Measurements from ENCODE around the gene RETN.
A peak's percentile ranks its signal among the peaks of the same experiment; 100 is the strongest.

Gene RETN

DNA sequence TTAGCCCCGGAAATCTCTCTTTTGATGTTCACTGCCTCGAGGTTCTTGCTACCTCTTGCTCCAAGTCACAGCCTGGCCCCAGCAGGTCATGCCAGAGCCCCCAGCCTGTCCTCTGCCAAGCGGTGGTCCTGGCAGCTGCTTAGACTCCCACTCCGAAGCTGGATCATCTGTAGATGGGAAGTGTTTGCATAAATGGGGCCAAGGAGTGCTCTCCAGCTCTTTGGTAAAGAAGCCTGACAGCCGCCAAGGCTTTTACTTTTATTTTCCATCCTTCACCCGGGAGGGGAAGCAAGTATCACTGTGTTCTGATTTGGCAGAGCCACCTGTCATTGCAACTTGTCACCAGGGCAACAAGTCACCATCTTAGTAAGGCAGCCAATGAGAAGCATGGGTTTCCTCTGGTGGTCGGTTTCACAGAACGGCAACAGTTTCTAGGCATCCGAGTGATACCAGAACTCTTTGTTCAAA, 10.6 kb upstream of the RETN start:
- DNase-seq (ENCODE audit: low spot score): peak; percentile 58

DNA sequence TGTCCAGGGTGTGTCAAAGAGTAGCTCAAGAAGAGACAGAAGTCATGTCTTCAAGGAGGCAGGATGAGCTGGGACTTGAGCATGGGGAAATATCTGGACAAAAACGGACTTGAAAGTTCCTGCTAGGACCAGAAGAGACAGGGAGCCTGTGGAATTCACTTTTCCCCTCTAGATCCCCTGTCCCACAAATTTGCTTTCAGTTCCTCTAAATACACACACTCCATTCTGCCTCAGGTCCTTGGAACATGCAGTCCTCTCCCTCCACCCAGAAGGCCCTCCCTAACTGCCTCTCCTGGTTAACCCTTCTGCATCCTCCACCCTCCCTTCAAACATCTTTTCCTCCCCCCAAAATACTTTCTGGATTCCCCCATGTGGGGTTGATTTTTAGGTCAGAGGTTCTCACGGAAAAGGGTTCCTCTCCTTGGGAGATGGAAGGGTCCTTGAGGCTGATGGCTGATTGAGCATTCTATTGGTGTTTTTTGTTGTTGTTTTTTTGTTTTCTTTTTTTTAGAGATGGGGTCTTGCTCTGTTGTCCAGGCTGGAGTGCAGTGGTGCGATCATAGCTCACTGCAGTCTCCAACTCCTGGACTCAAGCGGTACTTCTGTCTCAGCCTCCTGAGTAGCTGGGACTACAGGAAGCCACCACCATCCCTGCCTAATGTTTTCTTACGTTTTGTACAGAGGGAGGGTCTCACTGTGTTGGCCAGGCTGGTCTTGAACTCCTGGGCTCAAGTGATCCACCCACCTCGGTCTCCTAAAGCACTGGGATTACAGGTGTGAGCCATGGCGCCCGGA, 6.9 kb upstream of the RETN start:
- no peak for DNase-seq (ENCODE audit: low spot score)

DNA sequence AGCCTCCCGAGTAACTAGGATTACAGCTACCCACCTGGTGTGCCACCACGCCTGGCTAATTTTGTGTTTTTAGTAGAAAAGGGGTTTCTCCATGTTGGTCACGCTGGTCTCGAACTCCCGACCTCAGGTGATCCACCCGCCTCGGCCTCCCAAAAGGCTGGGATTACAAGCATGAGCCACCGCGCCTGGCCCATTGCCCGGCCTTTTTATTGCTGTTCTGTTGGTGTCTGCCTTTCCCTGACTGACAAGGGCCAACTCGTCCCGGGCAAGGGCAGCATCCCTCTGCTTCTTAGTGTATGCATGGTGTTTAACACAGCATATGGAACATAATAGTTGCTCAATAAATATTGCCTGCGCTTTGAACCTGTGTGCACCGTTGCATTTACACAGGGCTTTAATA, 6.2 kb upstream of the RETN start:
- no peak for DNase-seq (ENCODE audit: low spot score)

DNA sequence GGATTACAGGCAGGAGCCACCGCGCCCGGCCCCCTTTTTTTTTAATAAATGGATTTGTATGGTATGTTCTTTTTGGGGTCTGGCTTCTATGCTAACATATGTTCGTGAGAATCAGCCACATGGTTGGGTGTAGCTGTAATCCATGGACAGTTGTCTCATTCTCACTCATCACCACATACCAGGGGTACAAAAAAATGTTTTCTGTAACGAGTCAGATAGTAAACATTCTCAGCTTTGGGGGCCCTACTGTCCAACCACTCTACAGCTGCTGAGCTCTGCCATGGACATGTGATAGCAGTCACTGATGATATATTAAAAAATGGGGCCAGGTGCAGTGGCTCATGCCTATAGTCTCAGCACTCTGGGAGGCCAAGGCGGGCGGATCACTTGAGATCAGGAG, 5.1 kb upstream of the RETN start:
- no peak for DNase-seq (ENCODE audit: low spot score)

DNA sequence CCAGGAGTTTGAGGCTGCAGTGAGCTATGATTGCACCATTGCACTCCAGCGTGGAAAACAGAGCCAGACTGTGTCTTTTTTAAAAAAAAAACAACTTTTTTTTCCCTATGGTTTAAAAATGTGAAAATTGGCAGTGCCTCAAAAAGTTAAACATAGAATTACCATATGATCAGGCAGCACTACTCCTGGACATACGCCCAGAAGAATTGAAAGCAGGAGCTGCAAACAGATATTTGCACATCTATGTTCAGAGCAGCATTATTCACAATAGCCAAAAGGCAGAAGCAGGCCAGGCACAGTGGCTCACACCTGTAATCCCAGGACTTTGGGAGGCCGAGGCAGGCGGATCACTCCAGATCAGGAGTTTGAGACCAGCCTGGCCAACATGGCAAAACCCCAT, 3.8 kb upstream of the RETN start:
- DNase-seq (ENCODE audit: low spot score): no peak

DNA sequence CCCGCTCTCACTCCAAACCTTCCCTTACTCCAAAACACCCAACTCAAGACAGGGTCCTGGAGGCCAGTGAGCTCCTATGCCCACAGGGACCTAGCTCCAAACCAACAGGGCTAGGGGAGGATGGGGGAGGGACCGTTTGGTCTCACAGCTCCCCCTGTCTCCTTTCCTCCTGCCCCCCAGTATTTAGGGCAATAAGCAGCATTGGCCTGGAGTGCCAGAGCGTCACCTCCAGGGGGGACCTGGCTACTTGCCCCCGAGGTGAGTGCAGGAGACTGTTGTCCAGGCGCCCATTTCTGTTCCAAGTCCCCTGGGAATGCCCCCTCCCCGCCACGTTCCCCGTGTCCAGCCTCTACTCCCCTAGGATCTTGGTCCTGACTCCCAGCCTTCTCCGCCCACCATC, 792 bp downstream of the RETN start:
- DNase-seq (ENCODE audit: low spot score): no peak

DNA sequence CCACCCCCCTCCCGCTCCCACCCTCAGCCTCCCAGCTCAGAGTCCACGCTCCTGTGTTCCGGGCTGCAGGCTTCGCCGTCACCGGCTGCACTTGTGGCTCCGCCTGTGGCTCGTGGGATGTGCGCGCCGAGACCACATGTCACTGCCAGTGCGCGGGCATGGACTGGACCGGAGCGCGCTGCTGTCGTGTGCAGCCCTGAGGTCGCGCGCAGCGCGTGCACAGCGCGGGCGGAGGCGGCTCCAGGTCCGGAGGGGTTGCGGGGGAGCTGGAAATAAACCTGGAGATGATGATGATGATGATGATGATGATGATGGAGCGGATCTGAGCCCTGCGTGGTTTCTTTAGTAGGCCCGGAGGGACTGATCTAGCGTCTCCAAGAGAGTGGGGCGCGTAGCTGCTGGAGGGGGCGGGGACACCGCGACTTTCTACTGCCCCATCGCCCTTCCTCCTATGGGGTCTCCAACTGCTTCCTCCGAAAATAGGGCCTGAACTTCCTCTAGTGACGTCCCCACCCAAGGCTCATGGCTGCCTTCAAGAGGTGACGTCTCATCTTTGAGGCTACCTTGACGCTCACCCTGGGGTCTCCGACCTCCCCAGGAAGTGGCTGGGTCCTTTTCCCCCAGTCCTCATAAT, 1.4 kb downstream of the RETN start:
- no peak for DNase-seq (ENCODE audit: low spot score)

DNA sequence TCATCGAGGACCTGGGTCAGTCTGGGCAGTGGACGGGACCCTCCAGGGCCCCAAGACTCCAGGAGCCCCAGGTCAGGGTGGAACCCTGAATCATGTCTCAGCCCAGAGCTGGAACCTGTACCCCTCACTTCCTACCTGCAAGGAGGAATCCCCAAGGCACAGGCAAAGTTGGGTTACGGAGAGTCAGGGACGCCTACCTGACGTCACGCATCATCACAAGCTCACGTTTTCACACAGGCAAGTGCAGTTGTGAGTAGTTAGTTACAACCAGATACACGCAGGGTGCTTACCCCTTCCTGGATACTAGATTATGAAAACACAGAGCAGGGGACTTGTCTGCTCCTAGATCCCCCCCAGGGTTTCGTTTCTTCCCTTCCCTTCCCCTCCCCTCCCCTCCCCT, 1.9 kb downstream of the RETN start:
- DNase-seq (ENCODE audit: low spot score): no peak

DNA sequence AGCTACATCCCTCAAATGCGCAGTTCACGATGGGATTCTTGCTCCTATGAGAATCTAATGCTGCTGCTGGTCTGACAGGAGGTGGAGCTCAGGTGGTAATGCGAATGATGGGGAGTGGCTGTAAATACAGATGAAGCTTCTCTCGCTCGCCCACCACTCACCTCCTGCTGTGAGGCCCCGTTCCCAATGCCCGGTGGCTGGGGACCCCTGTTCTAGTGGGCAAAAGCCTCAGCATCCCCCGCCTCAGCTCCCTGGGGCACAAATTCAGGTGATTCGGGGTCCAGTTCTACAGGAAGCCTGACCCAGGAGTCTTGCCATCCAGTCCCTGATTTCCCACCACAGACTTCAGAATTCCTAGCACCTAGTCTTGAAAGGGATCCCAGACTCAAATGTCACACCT, 3.7 kb downstream of the RETN start:
- no peak for DNase-seq (ENCODE audit: low spot score)

DNA sequence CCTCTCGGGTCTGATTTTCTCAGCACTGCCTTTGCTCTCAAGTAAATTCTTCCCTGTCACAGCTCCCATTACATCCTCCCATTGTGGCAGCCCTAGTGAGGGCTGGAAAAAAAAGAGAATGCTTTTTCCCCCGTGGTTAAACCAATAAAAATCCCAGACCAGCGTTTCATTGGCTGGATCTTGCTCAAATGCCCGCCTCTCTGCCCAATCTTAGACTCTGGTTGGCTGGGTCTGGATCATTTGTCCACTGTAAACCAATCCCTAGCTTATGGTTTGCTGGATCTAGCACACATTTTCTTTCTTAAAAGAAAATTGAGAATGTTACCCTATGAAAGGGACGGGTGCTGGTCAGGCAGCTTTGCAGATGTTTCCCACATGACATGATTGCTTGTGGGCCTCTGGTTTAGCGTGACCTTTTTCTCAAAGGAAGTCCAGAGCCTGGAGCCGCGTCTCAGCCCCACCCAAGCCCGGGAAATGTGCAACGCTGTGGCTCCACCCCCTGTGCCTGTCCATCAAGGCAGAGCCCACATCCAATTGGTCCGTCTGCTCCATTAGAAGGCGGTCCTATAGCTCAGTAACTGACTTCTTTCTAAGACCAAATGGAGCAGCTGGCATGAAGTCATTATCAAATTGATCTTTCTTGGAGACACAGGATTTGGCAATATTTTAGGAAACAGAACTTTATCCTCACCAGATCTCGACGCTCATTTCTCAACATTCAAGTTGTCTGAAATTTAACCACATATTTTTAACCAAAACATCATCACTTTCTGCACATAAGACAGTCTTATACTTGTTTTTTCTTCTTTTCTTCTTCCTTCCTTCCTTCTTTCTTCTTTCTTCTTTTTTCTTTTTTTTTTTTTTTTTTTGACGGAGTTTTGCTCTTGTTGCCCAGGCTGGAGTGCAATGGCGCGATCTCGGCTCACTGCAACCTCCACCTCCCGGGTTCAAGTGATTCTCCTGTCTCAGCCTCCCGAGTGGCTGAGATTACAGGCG, 5.5 kb downstream of the RETN start:
- DNase-seq (ENCODE audit: low spot score): no peak

DNA sequence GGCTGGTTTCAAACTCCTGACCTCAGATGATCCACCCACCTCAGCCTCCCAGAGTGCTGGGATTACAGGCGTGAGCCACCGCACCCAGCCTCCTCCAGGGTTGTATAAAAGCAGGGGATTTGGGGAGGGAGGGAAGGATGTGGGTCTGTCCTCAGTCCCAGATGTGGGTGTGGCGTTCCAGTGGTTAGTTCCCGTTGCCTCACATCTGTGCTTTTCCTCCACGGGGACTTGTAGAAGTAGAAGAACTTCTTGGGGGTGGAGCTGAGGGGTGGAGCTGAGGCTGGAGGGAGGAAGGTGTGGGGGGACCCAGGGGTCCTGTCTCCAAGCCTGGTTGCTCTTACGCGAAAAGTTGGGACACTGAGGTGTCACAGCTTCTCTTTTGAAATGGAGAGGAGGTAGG, 7.5 kb downstream of the RETN start:
- no peak for DNase-seq (ENCODE audit: low spot score)

DNA sequence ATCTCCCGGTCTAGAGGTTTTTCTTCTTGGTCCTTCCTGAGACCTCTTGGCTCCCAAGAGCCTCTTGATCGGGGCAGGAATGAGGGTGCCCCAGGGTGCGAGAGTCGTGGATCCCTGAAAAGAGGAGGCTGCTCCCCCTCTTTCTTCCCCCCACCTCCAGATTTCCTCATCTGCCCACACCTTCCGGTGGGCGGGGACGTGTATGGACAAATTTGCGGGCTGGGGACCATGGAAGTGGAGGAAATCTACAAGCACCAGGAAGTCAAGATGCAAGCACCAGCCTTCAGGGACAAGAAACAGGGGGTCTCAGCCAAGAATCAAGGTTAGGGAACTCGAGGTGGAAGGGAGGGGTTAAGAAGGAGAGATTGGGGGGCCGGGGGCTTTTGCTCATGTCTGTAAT, 8.0 kb downstream of the RETN start, which contains the start of gene MCEMP1:
TSS of gene MCEMP1 (plus strand) at position 237 of the 400 bp plus-strand sequence. CDS start at position 268, 31 bp downstream.
- DNase-seq (ENCODE audit: low spot score): no peak

DNA sequence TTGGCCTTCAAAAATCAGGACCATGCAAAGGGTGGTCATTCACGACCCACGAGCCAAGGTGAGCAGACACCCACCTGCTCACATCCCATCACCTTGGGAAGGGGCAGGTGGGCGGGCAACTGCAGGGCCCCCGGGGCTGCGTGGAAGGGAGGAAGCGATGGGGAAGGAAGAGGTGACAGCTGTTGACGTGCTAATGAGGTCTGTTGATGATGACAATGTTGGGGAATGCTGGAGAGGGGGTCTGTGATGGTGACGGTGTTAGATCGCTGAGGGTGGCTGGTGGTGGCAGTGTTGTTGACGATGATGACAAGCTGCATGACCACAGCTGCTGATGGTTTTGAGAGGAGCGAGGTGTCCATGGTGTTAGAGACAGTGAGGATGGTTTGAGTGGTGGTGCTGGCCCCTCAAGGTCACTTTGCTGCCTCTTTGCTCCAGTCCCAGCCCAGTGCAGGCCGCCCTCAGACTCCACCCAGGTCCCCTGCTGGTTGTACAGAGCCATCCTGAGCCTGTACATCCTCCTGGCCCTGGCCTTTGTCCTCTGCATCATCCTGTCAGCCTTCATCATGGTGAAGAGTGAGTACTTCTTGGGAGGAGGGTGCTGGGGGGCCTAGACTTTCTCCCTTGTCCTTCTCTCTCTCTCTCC, 8.9 kb downstream of the RETN start:
- DNase-seq (ENCODE audit: low spot score): no peak

DNA sequence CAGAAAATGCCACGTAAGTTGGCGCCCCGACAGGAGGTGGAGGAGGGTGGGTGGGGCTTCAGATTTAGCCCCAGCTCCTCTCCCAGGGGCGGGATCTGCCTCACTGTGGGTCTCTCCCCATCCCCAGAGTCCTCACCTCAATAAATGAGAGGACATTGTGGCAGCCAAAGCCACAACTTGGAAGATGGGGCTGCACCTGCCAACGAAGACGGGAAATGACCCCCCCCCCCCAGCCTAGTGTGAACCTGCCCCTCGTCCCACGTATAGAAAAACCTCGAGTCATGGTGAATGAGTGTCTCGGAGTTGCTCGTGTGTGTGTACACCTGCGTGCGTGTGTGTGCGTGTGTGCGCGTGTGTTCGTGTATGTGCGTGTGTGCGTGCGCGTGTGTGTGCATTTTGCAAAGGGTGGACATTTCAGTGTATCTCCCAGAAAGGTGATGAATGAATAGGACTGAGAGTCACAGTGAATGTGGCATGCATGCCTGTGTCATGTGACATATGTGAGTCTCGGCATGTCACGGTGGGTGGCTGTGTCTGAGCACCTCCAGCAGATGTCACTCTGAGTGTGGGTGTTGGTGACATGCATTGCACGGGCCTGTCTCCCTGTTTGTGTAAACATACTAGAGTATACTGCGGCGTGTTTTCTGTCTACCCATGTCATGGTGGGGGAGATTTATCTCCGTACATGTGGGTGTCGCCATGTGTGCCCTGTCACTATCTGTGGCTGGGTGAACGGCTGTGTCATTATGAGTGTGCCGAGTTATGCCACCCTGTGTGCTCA, 10.3 kb downstream of the RETN start:
- peak; percentile 80 for DNase-seq (ENCODE audit: low spot score)

DNA sequence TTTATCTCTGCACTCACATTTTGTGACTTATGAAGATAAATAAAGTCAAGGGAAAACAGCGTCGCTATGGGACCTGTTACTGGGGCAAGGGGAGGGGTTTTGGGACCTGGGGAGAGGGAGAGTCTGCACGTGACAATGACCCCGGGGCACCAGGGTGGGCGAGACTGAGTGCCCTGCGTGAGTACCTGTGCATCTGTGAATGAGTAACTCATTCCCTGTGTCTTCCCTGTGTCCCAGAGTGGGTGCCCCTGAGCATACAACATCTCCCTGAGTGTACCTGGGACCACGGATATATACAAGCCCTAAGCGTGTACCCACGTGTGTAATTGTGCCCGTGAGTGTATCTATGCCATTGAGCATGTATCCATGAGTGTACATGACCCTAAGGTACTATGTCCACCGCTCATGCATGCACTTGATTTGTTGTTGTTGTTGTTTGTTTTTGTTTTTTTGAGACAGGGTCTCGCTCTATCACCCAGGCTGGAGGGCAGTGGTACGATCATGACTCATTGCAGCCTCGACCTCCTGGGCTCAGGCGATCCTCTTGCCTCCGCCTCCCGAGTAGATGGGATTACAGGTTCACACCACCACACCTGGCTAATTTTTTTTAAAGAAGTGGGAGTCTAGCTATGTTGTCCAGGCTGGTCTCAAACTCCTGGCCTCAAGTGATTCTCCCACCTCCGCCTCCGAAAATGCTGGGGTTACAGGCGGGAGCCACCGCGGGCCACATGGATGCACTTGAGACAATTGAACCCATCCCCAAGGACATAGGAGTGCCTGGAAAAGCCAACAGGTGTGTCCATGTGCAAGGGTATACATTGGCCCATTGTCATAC, 11.1 kb downstream of the RETN start:
- no peak for DNase-seq (ENCODE audit: low spot score)

DNA sequence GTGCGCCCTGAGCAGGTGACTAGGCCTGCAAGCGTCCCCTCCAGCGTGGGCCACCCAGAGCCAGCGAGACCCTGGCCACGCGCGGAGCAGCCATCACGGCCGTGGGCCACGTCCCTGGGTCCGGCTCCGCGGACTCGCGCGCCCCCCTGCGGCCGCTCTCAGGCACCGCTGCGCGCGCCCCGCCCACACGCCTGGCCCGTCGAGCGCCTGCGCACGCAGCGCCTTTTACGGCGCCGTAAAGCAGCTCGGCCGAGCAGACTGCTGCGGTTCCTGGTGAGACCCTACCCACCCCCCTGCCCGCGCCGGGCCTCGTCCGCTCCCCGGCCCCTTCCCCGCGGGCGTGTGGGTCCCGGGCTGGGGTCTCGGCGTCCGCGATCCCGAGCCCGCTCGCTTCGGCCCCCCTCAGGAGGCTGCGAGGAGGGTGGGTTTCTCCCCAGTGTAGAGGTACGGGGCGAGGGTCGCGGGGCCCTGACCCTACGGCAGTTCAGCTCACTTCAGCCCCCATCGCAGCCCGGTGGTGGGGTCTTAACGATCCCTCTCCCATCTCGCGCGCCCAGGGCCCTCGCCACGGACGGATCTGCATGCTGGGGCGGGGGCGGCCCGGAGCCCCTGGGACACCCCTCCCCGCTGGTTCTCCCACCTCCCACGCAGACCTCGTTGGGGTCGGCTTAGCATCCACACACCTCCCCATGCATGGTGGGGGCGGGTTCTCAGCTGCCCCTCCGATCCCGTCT, 11.9 kb downstream of the RETN start, which contains the start of gene TRAPPC5:
TSS of gene TRAPPC5 (plus strand) at position 228 of the 734 bp plus-strand sequence. CDS start 1,421 bp downstream, outside the sequence.
- DNase-seq (ENCODE audit: low spot score): peak; percentile 86

DNA sequence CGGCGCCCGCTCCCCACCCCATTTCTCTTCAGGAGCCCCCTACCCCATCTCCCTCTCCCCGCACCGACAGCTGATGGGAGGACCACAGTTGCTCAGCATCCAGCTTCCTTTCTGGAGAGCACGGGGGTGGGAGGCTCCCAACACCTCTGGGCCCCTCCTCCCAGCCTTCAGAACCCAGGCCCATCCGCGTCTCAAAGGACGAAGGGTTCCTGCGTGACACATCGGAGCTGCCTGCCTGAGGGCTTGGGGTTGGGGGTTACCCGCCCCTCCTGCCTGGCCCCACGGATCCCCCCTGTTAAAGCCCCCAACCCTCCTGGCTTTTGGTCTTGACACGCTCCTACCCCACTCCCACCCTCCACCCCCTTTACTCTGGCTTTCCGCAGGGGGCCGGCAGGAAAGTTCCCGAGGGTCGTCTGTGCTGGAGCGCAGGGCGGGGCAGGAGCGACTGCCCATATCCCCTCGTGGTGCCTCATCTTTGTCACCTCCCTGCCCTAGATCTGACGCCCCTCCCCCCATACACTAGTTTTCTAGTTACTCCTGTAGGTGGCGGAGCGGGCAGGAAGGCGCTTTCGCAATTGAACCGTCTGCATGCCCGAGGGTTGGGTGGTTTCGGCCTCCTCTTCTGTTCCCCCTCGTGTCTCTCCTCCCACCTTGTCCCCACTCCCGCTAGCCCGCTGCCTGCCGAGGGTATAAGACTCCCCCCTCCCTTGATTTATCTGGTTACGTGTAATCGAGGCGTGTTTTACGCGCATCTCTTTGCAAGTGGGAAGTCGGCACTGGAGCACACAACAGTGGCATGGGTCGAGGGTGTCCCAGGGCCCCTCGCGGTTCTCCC, 12.7 kb downstream of the RETN start:
- peak; percentile 88 for DNase-seq (ENCODE audit: low spot score)

DNA sequence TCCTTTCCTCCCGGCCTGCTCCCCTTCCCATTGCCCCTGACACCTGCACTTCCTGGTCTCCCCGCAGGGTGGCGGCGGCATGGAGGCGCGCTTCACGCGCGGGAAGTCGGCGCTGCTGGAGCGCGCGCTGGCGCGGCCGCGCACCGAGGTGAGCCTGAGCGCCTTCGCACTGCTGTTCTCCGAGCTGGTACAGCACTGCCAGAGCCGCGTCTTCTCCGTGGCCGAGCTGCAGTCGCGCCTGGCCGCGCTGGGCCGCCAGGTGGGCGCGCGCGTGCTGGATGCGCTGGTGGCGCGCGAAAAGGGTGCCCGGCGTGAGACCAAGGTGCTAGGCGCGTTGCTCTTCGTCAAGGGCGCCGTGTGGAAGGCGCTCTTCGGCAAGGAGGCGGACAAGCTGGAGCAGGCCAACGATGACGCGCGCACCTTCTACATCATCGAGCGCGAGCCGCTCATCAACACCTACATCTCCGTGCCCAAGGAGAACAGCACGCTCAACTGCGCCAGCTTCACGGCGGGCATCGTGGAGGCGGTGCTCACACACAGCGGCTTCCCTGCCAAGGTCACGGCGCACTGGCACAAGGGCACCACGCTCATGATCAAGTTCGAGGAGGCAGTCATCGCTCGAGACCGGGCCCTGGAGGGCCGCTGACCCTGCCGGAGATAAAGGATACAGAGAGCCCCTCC, 13.5 kb downstream of the RETN start:
- DNase-seq (ENCODE audit: low spot score): no peak

Measured in CD4-positive, alpha-beta T cell treated with Interleukin-2 at 100 ng/mL for 4 hours (primary cell).